Measurements from ENCODE around the gene GSK3B.

DNA sequence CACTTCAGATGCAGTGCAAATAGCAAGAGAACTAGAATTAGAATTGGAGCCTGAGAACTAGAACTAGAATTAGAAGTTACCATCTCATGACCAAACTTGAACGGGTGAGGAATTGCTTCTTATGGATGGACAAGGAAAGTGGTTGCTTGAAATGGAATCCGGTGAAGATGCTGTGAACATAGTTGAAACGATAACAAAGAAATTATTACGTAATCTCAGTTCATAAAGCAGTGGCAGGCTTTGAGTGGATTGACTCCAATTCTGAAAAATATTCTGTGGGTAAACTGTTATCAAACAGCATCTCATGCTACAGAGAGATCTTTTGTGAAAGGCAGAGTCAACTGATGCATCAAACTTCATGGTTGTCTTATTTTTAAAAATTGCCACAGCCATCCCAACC, 48.0 kb upstream of the GSK3B start:
- TF ChIP-seq, protein P1, sequence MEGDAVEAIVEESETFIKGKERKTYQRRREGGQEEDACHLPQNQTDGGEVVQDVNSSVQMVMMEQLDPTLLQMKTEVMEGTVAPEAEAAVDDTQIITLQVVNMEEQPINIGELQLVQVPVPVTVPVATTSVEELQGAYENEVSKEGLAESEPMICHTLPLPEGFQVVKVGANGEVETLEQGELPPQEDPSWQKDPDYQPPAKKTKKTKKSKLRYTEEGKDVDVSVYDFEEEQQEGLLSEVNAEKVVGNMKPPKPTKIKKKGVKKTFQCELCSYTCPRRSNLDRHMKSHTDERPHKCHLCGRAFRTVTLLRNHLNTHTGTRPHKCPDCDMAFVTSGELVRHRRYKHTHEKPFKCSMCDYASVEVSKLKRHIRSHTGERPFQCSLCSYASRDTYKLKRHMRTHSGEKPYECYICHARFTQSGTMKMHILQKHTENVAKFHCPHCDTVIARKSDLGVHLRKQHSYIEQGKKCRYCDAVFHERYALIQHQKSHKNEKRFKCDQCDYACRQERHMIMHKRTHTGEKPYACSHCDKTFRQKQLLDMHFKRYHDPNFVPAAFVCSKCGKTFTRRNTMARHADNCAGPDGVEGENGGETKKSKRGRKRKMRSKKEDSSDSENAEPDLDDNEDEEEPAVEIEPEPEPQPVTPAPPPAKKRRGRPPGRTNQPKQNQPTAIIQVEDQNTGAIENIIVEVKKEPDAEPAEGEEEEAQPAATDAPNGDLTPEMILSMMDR (IDR thresholded peaks at IDR 0.05) = no peak
- no peak for TF ChIP-seq POLR2A (IDR thresholded peaks at IDR 0.05)

Measured in thyroid gland (tissue), 4 donors.